GM21576 (cell line): ENCODE measurements around the gene CYP26B1.
"Not testable (repeated sequence)": the region's sequence is repeated elsewhere in the genome, so short reads cannot be mapped to it uniquely, and the experiment has no call there.

Experiments used
- ATAC-seq: cut with Tn5 transposase; IDR thresholded peaks from one replicate; pipeline ENCODE4 v1.9.1; 2021; ENCODE audit warnings: mild to moderate bottlenecking, moderate library complexity; ENCODE audit not compliant: unreplicated experiment

Gene CYP26B1

GRCh38 chr2:72112401-72112800 is 35.3 kb downstream of the CYP26B1 start:
- no peak for ATAC-seq

- ATAC-seq: no peak
Measured at GRCh38 chr2:72111061-72111460, 36.6 kb downstream of the CYP26B1 start.

GRCh38 chr2:72109904-72110303 is 37.8 kb downstream of the CYP26B1 start:
- no peak for ATAC-seq

- no peak for ATAC-seq
Measured at GRCh38 chr2:72109291-72109690, 38.4 kb downstream of the CYP26B1 start.

GRCh38 chr2:72108121-72108520 is 39.5 kb downstream of the CYP26B1 start:
- no peak for ATAC-seq

- no peak for ATAC-seq
Measured at GRCh38 chr2:72106978-72107377, 40.7 kb downstream of the CYP26B1 start.

GRCh38 chr2:72104821-72105588 is 42.7 kb downstream of the CYP26B1 start:
- no peak for ATAC-seq

- no peak for ATAC-seq
Measured at GRCh38 chr2:72103690-72104089, 44.0 kb downstream of the CYP26B1 start.

GRCh38 chr2:72103161-72103560 is 44.5 kb downstream of the CYP26B1 start:
- ATAC-seq: no peak

- ATAC-seq: no peak
Measured at GRCh38 chr2:72098935-72099334, 48.7 kb downstream of the CYP26B1 start.

- ATAC-seq: no peak
Measured at GRCh38 chr2:72097276-72097675, 50.4 kb downstream of the CYP26B1 start.

GRCh38 chr2:72096181-72096580 is 51.5 kb downstream of the CYP26B1 start:
- no peak for ATAC-seq

- no peak for ATAC-seq
Measured at GRCh38 chr2:72095364-72095763, 52.3 kb downstream of the CYP26B1 start.

GRCh38 chr2:72094701-72095100 is 53.0 kb downstream of the CYP26B1 start:
- ATAC-seq: no peak

- ATAC-seq: no peak
Measured at GRCh38 chr2:72092111-72092510, 55.6 kb downstream of the CYP26B1 start.

- no peak for ATAC-seq
Measured at GRCh38 chr2:72090781-72091482, 56.7 kb downstream of the CYP26B1 start.

- no peak for ATAC-seq
Measured at GRCh38 chr2:72090271-72090720, 57.4 kb downstream of the CYP26B1 start.

- ATAC-seq: no peak
Measured at GRCh38 chr2:72089537-72089936, 58.1 kb downstream of the CYP26B1 start.

- no peak for ATAC-seq
Measured at GRCh38 chr2:72089028-72089427, 58.6 kb downstream of the CYP26B1 start.

- ATAC-seq: not testable (repeated sequence)
Measured at GRCh38 chr2:72086871-72087633, 60.6 kb downstream of the CYP26B1 start.

GRCh38 chr2:72085513-72085912 is 62.1 kb downstream of the CYP26B1 start:
- ATAC-seq: no peak

- no peak for ATAC-seq
Measured at GRCh38 chr2:72085036-72085435, 62.6 kb downstream of the CYP26B1 start.
